GM23338 (cell line): ENCODE measurements around the gene CTDNEP1. TPM values are rescaled to one million over a fixed set of nuclear protein-coding genes. Genes with fewer than 3 reads are reported as not detected.

Experiments
- ATAC-seq: fragments of 200-7000 bp; cut with Tn5 transposase; 3 replicates; pipeline ENCODE4 v1.9.1; 2020
- DNase-seq: peaks from one replicate; pipeline ENCODE4 v3.0.0-alpha.2; 2015; ENCODE audit warnings: low spot score
- H2AFZ ChIP-seq: fragments of 200-600 bp; sonication (generic); 2 replicates; pipeline ENCODE4 v1.8.0; 2016; ENCODE audit warnings: antibody characterized with exemption, mild to moderate bottlenecking, moderate library complexity
- H3F3A ChIP-seq: fragments of 200-600 bp; sonication (generic); replicated peaks from 2 replicates; pipeline ENCODE4 v1.8.0; 2017; ENCODE audit warnings: antibody characterized with exemption, mixed run types, low read depth
- H3K27ac ChIP-seq: fragments of 200-600 bp; sonication (generic); 2 replicates; pipeline ENCODE4 v1.6.1; 2016; ENCODE audit warnings: low read depth
- H3K27me3 ChIP-seq: fragments of 200-600 bp; sonication (generic); 2 replicates; pipeline ENCODE4 v1.8.0; 2016; ENCODE audit warnings: mild to moderate bottlenecking, mixed run types, moderate library complexity; ENCODE audit not compliant: insufficient read depth
- H3K36me3 ChIP-seq: fragments of 200-600 bp; sonication (generic); 2 replicates; pipeline ENCODE4 v1.8.0; 2016; ENCODE audit warnings: mild to moderate bottlenecking; ENCODE audit not compliant: insufficient read depth
- H3K4me1 ChIP-seq: fragments of 200-600 bp; sonication (generic); 2 replicates; pipeline ENCODE4 v1.8.0; 2016; ENCODE audit warnings: mild to moderate bottlenecking, moderate library complexity; ENCODE audit not compliant: insufficient read depth
- H3K4me2 ChIP-seq: fragments of 200-600 bp; sonication (generic); 2 replicates; pipeline ENCODE4 v1.7.1; 2017; ENCODE audit warnings: mixed run types
- H3K4me3 ChIP-seq: fragments of 200-600 bp; sonication (generic); 2 replicates; pipeline ENCODE4 v1.6.1; 2016; ENCODE audit warnings: mixed run types
- H3K79me2 ChIP-seq: fragments of 200-600 bp; sonication (generic); replicated peaks from 2 replicates; pipeline ENCODE4 v1.8.0; 2017; ENCODE audit warnings: mild to moderate bottlenecking; ENCODE audit not compliant: insufficient read depth
- H3K9me2 ChIP-seq: fragments of 200-600 bp; sonication (generic); 2 replicates; pipeline ENCODE4 v1.8.0; 2017; ENCODE audit not compliant: insufficient read depth
- H4K20me1 ChIP-seq: fragments of 200-600 bp; sonication (generic); replicated peaks from 2 replicates; pipeline ENCODE4 v1.8.0; 2017; ENCODE audit warnings: mild to moderate bottlenecking; ENCODE audit not compliant: insufficient read depth
- H3K27ac Mint-ChIP-seq: 2 replicates; pipeline ENCODE4 v1.8.0; 2020; ENCODE audit warnings: inconsistent platforms, mild to moderate bottlenecking, moderate library complexity, mixed read lengths
- H3K27me3 Mint-ChIP-seq: 3 replicates; pipeline ENCODE4 v1.8.0; 2022; ENCODE audit warnings: low read depth, mild to moderate bottlenecking, moderate library complexity, mixed read lengths, inconsistent platforms; ENCODE audit not compliant: insufficient read depth, poor library complexity
- H3K36me3 Mint-ChIP-seq: 3 replicates; pipeline ENCODE4 v1.8.0; 2021; ENCODE audit warnings: low read depth, mild to moderate bottlenecking, inconsistent platforms, moderate library complexity, mixed read lengths
- H3K4me1 Mint-ChIP-seq: 3 replicates; pipeline ENCODE4 v1.8.0; 2020; ENCODE audit warnings: mild to moderate bottlenecking, inconsistent platforms, mixed read lengths
- H3K4me3 Mint-ChIP-seq: 3 replicates; pipeline ENCODE4 v1.8.0; 2021; ENCODE audit warnings: moderate library complexity, mild to moderate bottlenecking, inconsistent platforms, mixed read lengths
- H3K9me3 Mint-ChIP-seq: 3 replicates; pipeline ENCODE4 v1.8.0; 2020; ENCODE audit warnings: moderate library complexity, mild to moderate bottlenecking, inconsistent platforms, mixed read lengths
- CTCF ChIP-seq, 2 experiments: fragments of 200-600 bp in 1 of 2; sonication (generic) in 1 of 2; conservative IDR thresholded peaks; 2 replicates each; pipeline versions ENCODE4 v1.5.1 to v1.6.1; 2016 to 2017; ENCODE audit warnings: antibody characterized with exemption in 2 of 2, low read depth in 2 of 2, mild to moderate bottlenecking in 2 of 2, moderate library complexity in 1 of 2
- EZH2 ChIP-seq: fragments of 200-600 bp; sonication (generic); IDR thresholded peaks from one replicate; pipeline ENCODE4 v1.8.0; 2017; ENCODE audit warnings: antibody characterized with exemption, mild to moderate bottlenecking, low read depth; ENCODE audit not compliant: unreplicated experiment
- JUNB ChIP-seq: IDR thresholded peaks from one replicate; pipeline ENCODE4 v1.6.1; 2016; ENCODE audit warnings: antibody characterized with exemption; ENCODE audit not compliant: unreplicated experiment
- NANOG ChIP-seq: IDR thresholded peaks from 2 replicates; pipeline ENCODE4 v1.6.1; 2016; ENCODE audit warnings: antibody characterized with exemption, borderline replicate concordance
- REST ChIP-seq: IDR thresholded peaks from one replicate; pipeline ENCODE4 v1.6.1; 2018; ENCODE audit warnings: antibody characterized with exemption; ENCODE audit not compliant: unreplicated experiment
- STAT1 ChIP-seq: IDR thresholded peaks from one replicate; pipeline ENCODE4 v1.6.1; 2016; ENCODE audit warnings: antibody characterized with exemption; ENCODE audit not compliant: unreplicated experiment
- ZNF331 ChIP-seq: fragments of 250-450 bp; sonication (Bioruptor Pico); IDR thresholded peaks from 2 replicates; pipeline ENCODE4 v1.5.0; 2020; ENCODE audit warnings: low read depth, mild to moderate bottlenecking, moderate library complexity
- polyA plus RNA-seq: library from polyadenylated mRNA; unstranded; fragments of >200 nt; fragmentation: Nextera tagmentation; extraction: Ambion mirVana; gene quantifications from 2 replicates; pipeline ENCODE4 v1.2.1, GENCODE V29; 2016
- total RNA-seq: library from RNA; depleted of rRNA; stranded (reverse); fragments of >200 nt; shearing (Covaris generic); gene quantifications from 2 replicates; pipeline ENCODE4 v1.2.3, GENCODE V29; 2014

CTDNEP1 gene
- total and polyA plus RNA-seq, 2 experiments from 2014 or later = 48.1 to 93.4 TPM

GRCh38 chr17:7285679-7286078 lies 34.1 kb upstream of the CTDNEP1 start:
- ATAC-seq (no peak), DNase-seq (no peak)
- Mint-ChIP-seq H3K27me3 (peaks cover 20% of the 10 kb centered on the region), H3K9me3 (no peaks in the 10 kb centered on the region; the same call in 1 of the 3 replicates), H3K4me3 (no peak overlapping the region), H3K36me3 (peaks cover 18% of the 10 kb centered on the region), H3K4me1 (peaks cover 27% of the 10 kb centered on the region), H3K27ac (no peak overlapping the region)
- 0 out of 2 replicates have a peak, but pooled peaks cover 3% of the 10 kb centered on the region for H3F3A ChIP-seq
- no peak overlapping the region for H3K4me3 ChIP-seq
- H3K36me3 ChIP-seq = peaks cover 5% of the 10 kb centered on the region; the same call in 1 of the 2 replicates
- peaks cover 10% of the 10 kb centered on the region for H3K27me3 ChIP-seq
- H3K27ac ChIP-seq = no peak overlapping the region
- H3K4me1 ChIP-seq = peaks cover 4% of the 10 kb centered on the region; the same call in 1 of the 2 replicates
- no peak for TF ChIP-seq ZNF331
- no peak for TF ChIP-seq EZH2
- TF ChIP-seq JUNB = no peak
- TF ChIP-seq CTCF (conservative IDR thresholded peaks at IDR 0.05; ENCODE audit: low read depth in 2 of 2) = no peak
- TF ChIP-seq STAT1 = no peak
- no peak for TF ChIP-seq REST
- TF ChIP-seq NANOG = no peak
- no peaks in the 10 kb centered on the region for H3K79me2 ChIP-seq
- H4K20me1 ChIP-seq = peaks cover 3% of the 10 kb centered on the region; the same call in 1 of the 2 replicates
- no peak overlapping the region for H3K4me2 ChIP-seq
- H2AFZ ChIP-seq = no peak overlapping the region
- H3K9me2 ChIP-seq = no peaks in the 10 kb centered on the region

- TF ChIP-seq CTCF (conservative IDR thresholded peaks at IDR 0.05; ENCODE audit: low read depth in 2 of 2) (no peak), ZNF331 (no peak), EZH2 (no peak), REST (no peak), JUNB (no peak), STAT1 (no peak)
- Histone ChIP-seq H3K27ac (no peak overlapping the region), H3K4me2 (no peak overlapping the region), H3K36me3 (peaks cover 5% of the 10 kb centered on the region; the same call in 1 of the 2 replicates), H3K4me1 (peaks cover 7% of the 10 kb centered on the region; the same call in 1 of the 2 replicates), H3K27me3 (peaks cover 10% of the 10 kb centered on the region), H3K4me3 (no peak overlapping the region), H3K79me2 (no peaks in the 10 kb centered on the region), H2AFZ (no peak overlapping the region), H3K9me2 (no peaks in the 10 kb centered on the region), H3F3A (peaks cover 4% of the 10 kb centered on the region; the same call in 1 of the 2 replicates), H4K20me1 (peaks cover 3% of the 10 kb centered on the region; the same call in 1 of the 2 replicates)
- no peak for ATAC-seq
- no peak overlapping the region for H3K4me3 Mint-ChIP-seq
- H3K27ac Mint-ChIP-seq = no peak overlapping the region
- H3K36me3 Mint-ChIP-seq = peaks cover 18% of the 10 kb centered on the region
- peaks cover 18% of the 10 kb centered on the region for H3K27me3 Mint-ChIP-seq
- no peaks in the 10 kb centered on the region; the same call in 1 of the 3 replicates for H3K9me3 Mint-ChIP-seq
- DNase-seq = no peak
- H3K4me1 Mint-ChIP-seq = peaks cover 30% of the 10 kb centered on the region
Measured at GRCh38 chr17:7284911-7285310, 33.4 kb upstream of the CTDNEP1 start.
